Prostate gland (tissue), 2 donors: ENCODE data around the gene BEND6. TPM values are rescaled to one million over a fixed set of nuclear protein-coding genes. Genes with fewer than 3 reads are reported as not detected.

Source experiments
- DNase-seq: peaks from one replicate; pipeline ENCODE4 v3.0.0-alpha.2; 2019; ENCODE audit warnings: low spot score
- H3K27ac ChIP-seq, 2 donors: fragments of 200-600 bp; sonication (generic); 2 replicates each; pipeline ENCODE4 v1.5.1; 2017 to 2019
- H3K27me3 ChIP-seq: fragments of 200-600 bp; sonication (generic); replicated peaks from 2 replicates; pipeline ENCODE4 v1.5.1; 2019; ENCODE audit not compliant: insufficient read depth
- H3K36me3 ChIP-seq, 2 donors: fragments of 200-600 bp; sonication (generic); 1 replicate in 1 of 2; 2 replicates in 1 of 2; pipeline versions ENCODE4 v1.5.1 to v1.8.1; 2017 to 2019
- H3K4me1 ChIP-seq: fragments of 200-600 bp; sonication (generic); replicated peaks from 2 replicates; pipeline ENCODE4 v1.5.1; 2019
- H3K4me3 ChIP-seq, 2 donors: fragments of 200-600 bp; sonication (generic); 2 replicates each; pipeline ENCODE4 v1.5.1; 2017 to 2019
- H3K9me3 ChIP-seq: fragments of 200-600 bp; sonication (generic); 2 replicates; pipeline ENCODE4 v1.5.1; 2017
- POLR2A ChIP-seq: fragments of 450-650 bp; IDR thresholded peaks from one replicate; pipeline ENCODE4 v1.6.1; 2016; ENCODE audit warnings: antibody characterized with exemption, mild to moderate bottlenecking
- POLR2AphosphoS5 ChIP-seq: sonication (generic); formaldehyde crosslinking; IDR thresholded peaks from one replicate; pipeline ENCODE4 v1.6.1; 2017; ENCODE audit warnings: antibody characterized with exemption
- WGBS: methylation state at CpG from one replicate; pipeline ENCODE4 v1.1.5; 2018; 5-methylcytosine and 5-hydroxymethylcytosine counted together
- intact Hi-C: fragments of 100-400 bp; cut with DNase I; formaldehyde crosslinking; loops from one replicate; pipeline ENCODE4 v1.14.2; 2022
- total RNA-seq, 2 donors: library from RNA; depleted of rRNA; stranded (reverse); fragments of >200 nt; gene quantifications; one replicate each; pipeline ENCODE4 v1.1.0, GENCODE V29; 2016
- TF ChIP-seq, protein P1 (sequence below), 4 experiments: fragments of 200-600 bp in 2 of 4; fragments of 450-650 bp in 2 of 4; sonication (generic) in 2 of 4; IDR thresholded peaks; 1 replicate in 3 of 4; 2 replicates in 1 of 4; pipeline ENCODE4 v1.5.1; 2016 to 2019; ENCODE audit warnings: antibody characterized with exemption in 4 of 4, mild to moderate bottlenecking in 2 of 4, moderate library complexity in 2 of 4

BEND6 gene
- total RNA-seq, 2 donors from 2014 or later: 0.32 to 3.2 TPM

DNA sequence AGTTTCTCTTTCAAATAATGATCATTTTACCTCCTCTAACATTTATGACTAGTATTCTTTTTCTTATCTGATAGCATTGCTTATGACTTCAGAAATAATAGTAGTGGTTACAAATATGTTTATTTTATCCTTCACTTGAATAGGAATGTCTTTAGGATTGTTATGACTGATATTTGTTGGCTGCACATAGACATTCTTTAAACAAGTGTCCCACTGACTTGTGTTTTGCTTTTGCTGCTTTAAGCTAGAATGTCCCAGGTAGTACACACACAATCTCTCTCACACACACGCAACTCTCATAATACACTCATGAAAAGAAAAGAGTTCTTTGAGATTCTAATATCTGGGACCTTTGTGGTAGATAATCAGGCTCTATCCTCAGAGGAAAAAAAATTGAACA is 113.2 kb downstream of the BEND6 start:
- H3K27ac ChIP-seq: no peak overlapping the region
- intact Hi-C loops: no loop called here
- H3K9me3 ChIP-seq: no peaks in the 10 kb centered on the region
- no peaks in the 10 kb centered on the region for H3K27me3 ChIP-seq
- WGBS: 86% methylated on average over 1 of the region's 1 CpG
- no peaks in the 10 kb centered on the region for H3K4me1 ChIP-seq
- H3K4me3 ChIP-seq: no peak overlapping the region
- DNase-seq: no peak
- no peak for TF ChIP-seq POLR2A
- no peak for TF ChIP-seq POLR2AphosphoS5
- TF ChIP-seq, protein P1, sequence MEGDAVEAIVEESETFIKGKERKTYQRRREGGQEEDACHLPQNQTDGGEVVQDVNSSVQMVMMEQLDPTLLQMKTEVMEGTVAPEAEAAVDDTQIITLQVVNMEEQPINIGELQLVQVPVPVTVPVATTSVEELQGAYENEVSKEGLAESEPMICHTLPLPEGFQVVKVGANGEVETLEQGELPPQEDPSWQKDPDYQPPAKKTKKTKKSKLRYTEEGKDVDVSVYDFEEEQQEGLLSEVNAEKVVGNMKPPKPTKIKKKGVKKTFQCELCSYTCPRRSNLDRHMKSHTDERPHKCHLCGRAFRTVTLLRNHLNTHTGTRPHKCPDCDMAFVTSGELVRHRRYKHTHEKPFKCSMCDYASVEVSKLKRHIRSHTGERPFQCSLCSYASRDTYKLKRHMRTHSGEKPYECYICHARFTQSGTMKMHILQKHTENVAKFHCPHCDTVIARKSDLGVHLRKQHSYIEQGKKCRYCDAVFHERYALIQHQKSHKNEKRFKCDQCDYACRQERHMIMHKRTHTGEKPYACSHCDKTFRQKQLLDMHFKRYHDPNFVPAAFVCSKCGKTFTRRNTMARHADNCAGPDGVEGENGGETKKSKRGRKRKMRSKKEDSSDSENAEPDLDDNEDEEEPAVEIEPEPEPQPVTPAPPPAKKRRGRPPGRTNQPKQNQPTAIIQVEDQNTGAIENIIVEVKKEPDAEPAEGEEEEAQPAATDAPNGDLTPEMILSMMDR (IDR thresholded peaks at IDR 0.05): no peak
- H3K36me3 ChIP-seq: no peaks in the 10 kb centered on the region

DNA sequence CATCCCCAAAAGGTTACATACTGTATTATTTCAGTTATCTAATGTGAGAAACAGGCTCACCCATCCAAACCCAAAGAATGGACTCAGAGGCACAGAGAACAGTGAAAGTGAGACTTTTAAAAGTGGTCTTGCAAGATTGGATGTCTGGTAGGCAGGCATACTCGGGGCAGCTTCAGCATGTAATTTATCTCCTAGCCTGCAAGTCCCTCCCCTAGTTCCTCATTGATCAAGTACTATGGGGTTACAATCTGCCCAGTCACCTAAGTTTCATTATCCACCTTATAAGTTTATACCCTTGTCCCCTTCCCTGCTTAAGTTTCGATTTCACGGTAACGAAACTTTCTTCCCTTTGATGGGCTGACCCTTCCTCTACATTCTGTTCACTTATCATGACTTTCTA is 114.3 kb downstream of the BEND6 start:
- Histone ChIP-seq H3K9me3 (no peaks in the 10 kb centered on the region), H3K27ac (no peak overlapping the region), H3K4me3 (no peak overlapping the region), H3K27me3 (no peaks in the 10 kb centered on the region), H3K36me3 (no peaks in the 10 kb centered on the region), H3K4me1 (no peaks in the 10 kb centered on the region)
- 59% methylated on average over 4 of the region's 4 CpGs for WGBS
- no peak for DNase-seq
- intact Hi-C loops: no loop called here
- no peak for TF ChIP-seq POLR2A
- TF ChIP-seq, protein P1 (IDR thresholded peaks at IDR 0.05): no peak
- no peak for TF ChIP-seq POLR2AphosphoS5

DNA sequence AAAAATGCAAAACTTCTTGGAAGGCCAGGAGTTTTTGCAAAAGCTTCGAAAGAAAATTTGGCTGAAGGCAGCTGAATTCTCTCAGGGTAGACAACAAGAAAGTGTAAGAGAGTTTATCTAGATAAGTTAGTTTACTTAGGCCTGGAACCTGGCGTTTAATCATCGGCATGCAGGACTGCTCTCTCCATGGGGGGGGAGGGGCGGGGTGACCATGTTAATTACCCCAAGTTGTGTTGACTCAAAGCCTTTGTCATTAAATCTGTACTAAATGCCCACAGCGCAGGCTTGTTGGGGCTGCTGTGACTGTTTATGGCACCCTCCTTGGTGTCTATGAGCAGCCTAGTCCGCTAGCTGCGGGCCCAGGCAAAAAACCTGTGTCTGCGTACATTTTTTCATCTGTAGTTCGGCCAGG is 115.0 kb downstream of the BEND6 start:
- WGBS: 69% methylated on average over 9 of the region's 9 CpGs
- no peaks in the 10 kb centered on the region for H3K27me3 ChIP-seq
- H3K9me3 ChIP-seq: no peaks in the 10 kb centered on the region
- no peaks in the 10 kb centered on the region for H3K4me1 ChIP-seq
- H3K27ac ChIP-seq: no peak overlapping the region
- TF ChIP-seq, protein P1 (IDR thresholded peaks at IDR 0.05): no peak
- TF ChIP-seq POLR2AphosphoS5 (no peak), POLR2A (no peak)
- intact Hi-C loops: no loop called here
- no peak overlapping the region for H3K4me3 ChIP-seq
- no peaks in the 10 kb centered on the region for H3K36me3 ChIP-seq
- no peak for DNase-seq

DNA sequence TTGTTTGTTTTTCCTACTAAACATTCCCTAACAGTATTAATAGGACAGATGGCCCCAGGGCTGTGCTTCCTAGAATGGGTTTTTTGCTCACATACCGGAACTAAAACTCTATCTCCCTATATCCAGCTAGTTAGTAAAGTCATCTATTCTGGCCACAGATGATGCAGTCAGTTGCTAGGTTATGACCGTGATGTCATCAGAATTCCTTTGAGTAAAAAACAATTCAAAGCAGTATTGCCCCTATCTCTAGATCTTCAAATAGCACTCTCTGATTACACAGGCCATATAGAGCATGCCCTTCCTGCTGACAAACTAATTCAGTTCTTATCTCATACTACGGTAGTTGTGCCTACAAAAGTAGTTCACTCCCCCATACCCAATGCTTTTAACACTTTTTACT is 117.2 kb downstream of the BEND6 start:
- 87% methylated on average over 3 of the region's 3 CpGs for WGBS
- Histone ChIP-seq H3K9me3 (no peaks in the 10 kb centered on the region), H3K4me1 (no peaks in the 10 kb centered on the region), H3K4me3 (no peak overlapping the region), H3K36me3 (no peaks in the 10 kb centered on the region), H3K27ac (no peak overlapping the region), H3K27me3 (no peaks in the 10 kb centered on the region)
- TF ChIP-seq, protein P1 (IDR thresholded peaks at IDR 0.05): no peak
- no peak for TF ChIP-seq POLR2A
- no peak for TF ChIP-seq POLR2AphosphoS5
- intact Hi-C loops: no loop called here
- no peak for DNase-seq

DNA sequence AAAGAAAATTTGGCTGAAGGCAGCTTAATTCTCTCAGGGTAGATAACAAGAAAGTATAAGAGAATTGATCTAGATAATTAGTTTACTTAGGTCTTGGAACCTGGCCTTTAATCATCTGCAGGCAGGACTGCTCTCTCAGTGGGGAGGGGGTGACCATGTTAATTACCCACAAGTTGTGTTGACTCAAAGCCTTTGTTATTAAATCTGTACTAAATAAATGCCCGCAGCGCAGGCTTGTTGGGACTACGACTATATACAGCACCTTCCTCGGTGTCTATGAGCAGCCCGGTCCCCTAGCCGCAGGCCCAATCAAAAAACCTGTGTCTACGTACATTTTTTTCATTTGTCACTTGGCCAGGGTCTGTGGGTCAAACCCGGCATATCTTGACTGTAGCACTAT is 119.5 kb downstream of the BEND6 start:
- WGBS: 95% methylated on average over 8 of the region's 8 CpGs
- Histone ChIP-seq H3K4me1 (no peaks in the 10 kb centered on the region), H3K4me3 (no peak overlapping the region), H3K27ac (no peak overlapping the region), H3K27me3 (no peaks in the 10 kb centered on the region), H3K36me3 (no peaks in the 10 kb centered on the region), H3K9me3 (no peaks in the 10 kb centered on the region)
- no peak for DNase-seq
- intact Hi-C loops: no loop called here
- TF ChIP-seq POLR2AphosphoS5 (no peak), POLR2A (no peak)
- TF ChIP-seq, protein P1 (IDR thresholded peaks at IDR 0.05): no peak
